IPS-18a (cell line): ENCODE results near the gene ACKR3.

ENCODE experiments used
- H3K27ac ChIP-seq: one replicate; pipeline ENCODE4 v1.5.1; 2013; ENCODE audit warnings: low read length
- H3K27me3 ChIP-seq: one replicate; pipeline ENCODE4 v1.6.1; 2013; ENCODE audit warnings: mild to moderate bottlenecking, low read length; ENCODE audit not compliant: control insufficient read depth, insufficient read depth
- H3K36me3 ChIP-seq: one replicate; pipeline ENCODE4 v1.6.1; 2013; ENCODE audit warnings: low read depth, low read length; ENCODE audit not compliant: control insufficient read depth
- H3K4me1 ChIP-seq: one replicate; pipeline ENCODE4 v1.6.1; 2013; ENCODE audit warnings: low read depth, low read length; ENCODE audit not compliant: control insufficient read depth
- H3K4me3 ChIP-seq: one replicate; pipeline ENCODE4 v1.5.1; 2013; ENCODE audit warnings: low read length
- H3K9ac ChIP-seq: one replicate; pipeline ENCODE4 v1.6.1; 2013; ENCODE audit warnings: mild to moderate bottlenecking, low read length, moderate library complexity
- H3K9me3 ChIP-seq: one replicate; pipeline ENCODE4 v1.6.1; 2013; ENCODE audit warnings: low read depth, low read length; ENCODE audit not compliant: control insufficient read depth

Gene ACKR3

DNA sequence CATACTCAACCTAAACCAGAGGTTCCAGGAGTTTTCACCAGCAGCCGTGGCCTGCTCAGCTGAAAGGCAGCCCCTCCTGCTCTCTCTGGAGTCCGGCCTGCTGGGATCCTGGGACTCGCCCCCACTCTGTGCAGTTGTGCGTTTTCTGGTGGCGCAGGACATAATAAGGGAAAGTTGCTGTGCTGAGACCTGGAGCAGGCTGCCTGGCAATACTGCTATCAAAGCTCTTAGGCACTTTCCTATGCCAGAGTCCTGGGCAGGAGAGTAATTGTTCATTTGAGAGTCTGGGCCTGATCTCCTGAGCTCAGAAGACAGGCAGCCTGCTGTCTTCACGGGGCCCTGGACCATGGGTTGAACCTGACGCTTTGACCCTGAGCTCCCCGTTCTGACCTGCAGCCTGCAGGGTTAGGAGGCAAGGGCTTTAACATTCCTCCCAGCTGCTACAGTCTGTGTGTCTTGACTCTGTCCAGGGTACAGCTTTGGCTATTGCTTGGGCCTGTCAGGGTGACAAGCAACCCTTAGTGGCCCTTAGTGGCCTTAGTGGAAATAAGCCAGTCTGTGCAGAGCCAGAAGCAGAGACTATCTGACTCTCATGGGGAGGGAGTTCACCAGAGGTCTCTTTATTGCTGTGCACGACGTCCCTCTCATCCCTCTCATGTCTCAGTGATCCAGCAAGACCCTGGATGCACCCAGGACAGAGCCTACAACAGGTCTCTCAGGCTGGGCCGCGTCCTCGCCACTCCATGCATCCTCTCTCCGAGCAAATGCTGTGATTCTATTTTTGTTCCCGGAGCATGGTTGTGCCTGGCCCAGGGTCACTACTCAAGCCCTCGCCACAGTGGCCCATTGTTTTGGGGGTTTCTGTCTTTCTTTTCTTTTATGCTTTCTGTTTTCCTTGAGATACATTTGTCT, 60.6 kb downstream of the ACKR3 start:
- no peaks in the 10 kb centered on the region for H3K27me3 ChIP-seq
- H3K9me3 ChIP-seq, result no peaks in the 10 kb centered on the region
- H3K4me1 ChIP-seq, result no peaks in the 10 kb centered on the region
- H3K9ac ChIP-seq, result no peak overlapping the region
- H3K4me3 ChIP-seq, result no peak overlapping the region
- no peak overlapping the region for H3K27ac ChIP-seq
- H3K36me3 ChIP-seq, result no peaks in the 10 kb centered on the region

DNA sequence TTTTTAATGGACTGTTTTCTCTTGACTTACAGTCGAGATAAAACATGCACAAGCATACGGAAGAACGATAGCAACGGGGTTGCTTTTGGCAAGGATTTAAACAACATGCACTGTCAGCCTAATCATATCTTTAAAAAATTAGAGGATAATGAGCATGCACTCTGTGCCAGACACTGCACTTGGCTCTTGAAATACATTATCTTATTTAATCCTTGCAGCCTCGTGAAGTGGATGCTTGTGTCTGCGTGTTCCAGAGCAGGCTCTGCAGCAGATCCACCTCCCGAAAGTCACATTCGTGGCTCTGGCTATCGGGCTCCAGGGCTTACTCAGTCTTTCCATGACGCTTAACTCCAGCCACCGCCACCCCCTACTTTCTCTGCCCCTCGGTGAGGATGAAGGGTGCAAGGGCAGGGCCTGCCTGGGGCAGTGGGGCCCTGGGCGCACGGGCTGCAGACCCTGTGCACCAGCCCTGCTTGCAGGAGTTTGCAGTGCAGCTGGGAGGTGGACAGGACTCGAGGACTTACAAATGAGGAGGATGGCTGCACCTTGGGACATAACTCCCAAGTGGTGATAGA, 61.7 kb downstream of the ACKR3 start:
- no peak overlapping the region for H3K9ac ChIP-seq
- no peak overlapping the region for H3K27ac ChIP-seq
- no peaks in the 10 kb centered on the region for H3K27me3 ChIP-seq
- no peaks in the 10 kb centered on the region for H3K9me3 ChIP-seq
- no peak overlapping the region for H3K4me3 ChIP-seq
- no peaks in the 10 kb centered on the region for H3K36me3 ChIP-seq
- no peaks in the 10 kb centered on the region for H3K4me1 ChIP-seq

DNA sequence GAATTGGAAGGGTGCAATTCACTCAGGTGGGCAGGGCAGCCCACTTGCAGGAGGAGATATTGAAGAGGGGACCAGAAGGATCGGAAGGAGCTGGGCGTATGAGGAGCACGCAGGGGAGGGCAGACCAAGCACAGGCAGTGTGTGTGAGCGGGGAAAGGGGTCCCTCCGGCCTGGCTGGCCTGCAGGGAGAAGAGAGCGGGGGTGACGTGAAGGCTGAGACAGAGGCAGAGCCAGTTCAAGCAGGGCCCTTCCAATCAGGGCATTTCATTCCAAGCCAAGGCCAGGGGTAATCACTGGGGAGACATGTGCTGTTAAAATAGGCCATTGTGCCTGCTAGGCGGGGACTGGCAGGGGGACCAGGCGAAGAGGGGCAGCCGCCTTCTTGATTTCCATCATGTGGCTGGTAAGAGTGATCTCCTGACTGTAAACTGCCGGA, 62.2 kb downstream of the ACKR3 start:
- H3K4me3 ChIP-seq, result no peak overlapping the region
- no peaks in the 10 kb centered on the region for H3K9me3 ChIP-seq
- no peaks in the 10 kb centered on the region for H3K27me3 ChIP-seq
- no peak overlapping the region for H3K9ac ChIP-seq
- no peaks in the 10 kb centered on the region for H3K4me1 ChIP-seq
- no peaks in the 10 kb centered on the region for H3K36me3 ChIP-seq
- no peak overlapping the region for H3K27ac ChIP-seq
